ENCODE results near the gene NTHL1. TPM values are rescaled to one million over a fixed set of nuclear protein-coding genes. Genes with fewer than 3 reads are reported as not detected.
A peak's percentile ranks its signal among the peaks of the same experiment; 100 is the strongest.

NTHL1 gene
- total RNA-seq, 2 experiments from 2014 or later = 23.8 to 34.4 TPM

GRCh38 chr16:1991588-1991947 is 56.1 kb downstream of the NTHL1 start:
- Mint-ChIP-seq H3K9me3 (no peaks in the 10 kb centered on the region), H3K4me1 (peaks cover 23% of the 10 kb centered on the region), H3K4me3 (peak overlapping the region; percentile 61), H3K36me3 (ENCODE audit: low read depth) (peaks cover 3% of the 10 kb centered on the region), H3K27me3 (peaks cover 21% of the 10 kb centered on the region), H3K27ac (peak overlapping the region; percentile 80)
- DNase-seq = no peak
- CTCF ChIA-PET = interaction anchor here (0.6 to 5.0 kb wide), 3 partner anchors 12 to 149 kb away, joined by 3 to 36 read pairs (median 3); no protein-coding TSS in a partner anchor
- POLR2A ChIA-PET = interaction anchor here (0.6 to 1.4 kb wide), 2 partner anchors 149 to 164 kb away, joined by 3 read pairs; partner anchors contain the start of gene TRAF7

GRCh38 chr16:1991135-1991551 is 56.5 kb downstream of the NTHL1 start:
- Mint-ChIP-seq H3K27ac (peak overlapping the region; percentile 80), H3K4me1 (peaks cover 21% of the 10 kb centered on the region), H3K4me3 (peak overlapping the region; percentile 61), H3K27me3 (peaks cover 21% of the 10 kb centered on the region), H3K9me3 (no peaks in the 10 kb centered on the region), H3K36me3 (ENCODE audit: low read depth) (peaks cover 4% of the 10 kb centered on the region)
- CTCF ChIA-PET = interaction anchor here (1.5 kb wide), 1 partner anchor 13 kb away, joined by 3 read pairs; no protein-coding TSS in a partner anchor
- peak; percentile 49 for DNase-seq
- POLR2A ChIA-PET = interaction anchor here (0.6 to 1.4 kb wide), 2 partner anchors 149 to 164 kb away, joined by 3 read pairs; partner anchors contain the start of gene TRAF7

- ChIA-PET CTCF (interaction anchor here (1.5 kb wide), 1 partner anchor 13 kb away, joined by 3 read pairs; no protein-coding TSS in a partner anchor), POLR2A (no interaction called here)
- Mint-ChIP-seq H3K4me3 (peak overlapping the region; percentile 61), H3K4me1 (peaks cover 20% of the 10 kb centered on the region), H3K9me3 (no peaks in the 10 kb centered on the region), H3K36me3 (ENCODE audit: low read depth) (peaks cover 4% of the 10 kb centered on the region), H3K27ac (peak overlapping the region; percentile 80), H3K27me3 (peaks cover 21% of the 10 kb centered on the region)
- DNase-seq = no peak
Measured at GRCh38 chr16:1990351-1991134, 57.1 kb downstream of the NTHL1 start.

DNA sequence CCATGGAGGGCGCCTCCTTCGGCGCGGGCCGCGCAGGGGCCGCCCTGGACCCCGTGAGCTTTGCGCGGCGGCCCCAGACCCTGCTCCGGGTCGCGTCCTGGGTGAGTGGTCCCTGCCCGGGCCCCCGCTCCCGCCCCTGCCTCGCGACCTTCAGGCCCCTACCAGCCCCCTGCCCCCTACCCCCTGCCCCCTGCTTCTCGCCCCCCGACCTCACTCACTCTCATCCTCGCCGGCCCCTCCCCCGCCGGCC is 57.6 kb downstream of the NTHL1 start:
- Mint-ChIP-seq H3K4me1 (peaks cover 23% of the 10 kb centered on the region), H3K9me3 (no peaks in the 10 kb centered on the region), H3K27me3 (peaks cover 21% of the 10 kb centered on the region), H3K36me3 (ENCODE audit: low read depth) (peaks cover 4% of the 10 kb centered on the region), H3K27ac (no peak overlapping the region), H3K4me3 (no peak overlapping the region)
- DNase-seq = no peak
- ChIA-PET CTCF (interaction anchor here (1.5 kb wide), 1 partner anchor 14 kb away, joined by 3 read pairs; no protein-coding TSS in a partner anchor), POLR2A (no interaction called here)

Small RNA genes within 50 kb of the gene (microRNA-seq; reads per million reads assigned to microRNA genes)
- not detected for gene MIR1225 (ENCODE audit: borderline microRNAs expressed, borderline replicate concordance)

Other genes with a start within 250 kb of the NTHL1 start
- gene HAGH, start 221.0 kb downstream of the NTHL1 start, total RNA-seq = 10 to 100 TPM; 34.9 to 45.6 TPM
- gene FAHD1, start 220.6 kb downstream of the NTHL1 start, total RNA-seq = 10 to 100 TPM; 11.3 to 12.9 TPM
- not detected for gene MEIOB, start 175.7 kb downstream of the NTHL1 start, total RNA-seq
- gene HS3ST6, start 129.4 kb downstream of the NTHL1 start, total RNA-seq = not detected
- 10 to 100 TPM; 12.8 to 13.6 TPM for gene MSRB1, start 104.6 kb downstream of the NTHL1 start, total RNA-seq
- gene RPL3L, start 93.1 kb downstream of the NTHL1 start, total RNA-seq = not detected
- gene NDUFB10, start 88.3 kb downstream of the NTHL1 start, total RNA-seq = 100 to 1,000 TPM; 103 to 125 TPM
- 1,000 to 10,000 TPM; 2,564 to 2,882 TPM for gene RPS2, start 83.0 kb downstream of the NTHL1 start, total RNA-seq
- not detected for gene RNF151, start 81.0 kb downstream of the NTHL1 start, total RNA-seq
- gene TBL3, start 75.8 kb downstream of the NTHL1 start, total RNA-seq = 10 to 100 TPM; 26.1 to 27.0 TPM
- gene NOXO1, start 66.4 kb downstream of the NTHL1 start, total RNA-seq = under 1 TPM; 0.87 to 0.89 TPM
- gene GFER, start 63.6 kb downstream of the NTHL1 start, total RNA-seq = 10 to 100 TPM; 23.8 to 25.2 TPM
- 1 to 10 TPM; 1.3 to 1.9 TPM for gene SYNGR3, start 57.9 kb downstream of the NTHL1 start, total RNA-seq
- gene ZNF598, start 38.0 kb downstream of the NTHL1 start, total RNA-seq = 10 to 100 TPM; 56.3 to 56.5 TPM
- gene NPW, start 28.0 kb downstream of the NTHL1 start, total RNA-seq = under 1 TPM; 0.42 to 0.69 TPM
- 1 to 10 TPM; 1.1 to 1.4 TPM for gene NHERF2, start 20.9 kb downstream of the NTHL1 start, total RNA-seq
- gene TSC2, start 151 bp upstream of the NTHL1 start, total RNA-seq = 100 to 1,000 TPM; 112 to 115 TPM
- gene PKD1, start 88.1 kb upstream of the NTHL1 start, total RNA-seq = 10 to 100 TPM; 72.9 to 77.2 TPM
- gene RAB26, start 100.8 kb upstream of the NTHL1 start, total RNA-seq = under 1 TPM; 0.20 to 0.42 TPM
- gene TRAF7, start 107.9 kb upstream of the NTHL1 start, total RNA-seq = 10 to 100 TPM; 55.6 to 59.7 TPM
- gene CASKIN1, start 148.8 kb upstream of the NTHL1 start, total RNA-seq = under 1 TPM; 0.07 to 0.19 TPM
- gene MLST8, start 157.6 kb upstream of the NTHL1 start, total RNA-seq = 10 to 100 TPM; 35.9 to 36.4 TPM
- gene BRICD5, start 163.0 kb upstream of the NTHL1 start, total RNA-seq = 10 to 100 TPM; 13.9 to 17.4 TPM
- gene PGP, start 167.0 kb upstream of the NTHL1 start, total RNA-seq = 10 to 100 TPM; 19.4 to 22.9 TPM
- gene E4F1, start 175.8 kb upstream of the NTHL1 start, total RNA-seq = 10 to 100 TPM; 28.8 to 32.6 TPM
- gene DNASE1L2, start 188.6 kb upstream of the NTHL1 start, total RNA-seq = 1 to 10 TPM; 2.0 to 3.4 TPM
- 10 to 100 TPM; 30.8 to 42.5 TPM for gene ECI1, start 203.8 kb upstream of the NTHL1 start, total RNA-seq
- gene RNPS1, start 220.3 kb upstream of the NTHL1 start, total RNA-seq = 100 to 1,000 TPM; 230 to 238 TPM